ENCODE results near the gene ZPR1.

Gene ZPR1

GRCh38 chr11:116782728-116783127 lies 5.1 kb downstream of the ZPR1 start:
- peak; percentile 19 for DNase-seq (ENCODE audit: low read depth, low spot score)
- in situ Hi-C loops (cut with HindIII; ENCODE audit: low sequenced_read_pairs): no loop called here
- TF ChIP-seq CTCF (IDR thresholded peaks at IDR 0.05; ENCODE audit: low read depth, low read length): no peak
- H3K4me3 ChIP-seq (ENCODE audit: low read depth, low read length): no peak overlapping the region

GRCh38 chr11:116778556-116778955 lies 9.3 kb downstream of the ZPR1 start:
- no peak for DNase-seq (ENCODE audit: low read depth, low spot score)
- in situ Hi-C loops (cut with HindIII; ENCODE audit: low sequenced_read_pairs): no loop called here
- TF ChIP-seq CTCF (IDR thresholded peaks at IDR 0.05; ENCODE audit: low read depth, low read length): no peak
- no peak overlapping the region for H3K4me3 ChIP-seq (ENCODE audit: low read depth, low read length)

- no peak overlapping the region for H3K4me3 ChIP-seq (ENCODE audit: low read depth, low read length)
- DNase-seq (ENCODE audit: low read depth, low spot score): no peak
- in situ Hi-C loops (cut with HindIII; ENCODE audit: low sequenced_read_pairs): no loop called here
- no peak for TF ChIP-seq CTCF (IDR thresholded peaks at IDR 0.05; ENCODE audit: low read depth, low read length)
Measured at GRCh38 chr11:116777056-116777455, 10.8 kb downstream of the ZPR1 start.

- in situ Hi-C loops (cut with HindIII; ENCODE audit: low sequenced_read_pairs): no loop called here
- no peak for DNase-seq (ENCODE audit: low read depth, low spot score)
- TF ChIP-seq CTCF (IDR thresholded peaks at IDR 0.05; ENCODE audit: low read depth, low read length): no peak
- H3K4me3 ChIP-seq (ENCODE audit: low read depth, low read length): no peak overlapping the region
Measured at GRCh38 chr11:116776522-116776984, 11.3 kb downstream of the ZPR1 start.

- in situ Hi-C loops (cut with HindIII; ENCODE audit: low sequenced_read_pairs): no loop called here
- no peak for TF ChIP-seq CTCF (IDR thresholded peaks at IDR 0.05; ENCODE audit: low read depth, low read length)
- no peak for DNase-seq (ENCODE audit: low read depth, low spot score)
- H3K4me3 ChIP-seq (ENCODE audit: low read depth, low read length): no peak overlapping the region
Measured at GRCh38 chr11:116775975-116776374, 11.8 kb downstream of the ZPR1 start.

- DNase-seq (ENCODE audit: low read depth, low spot score): no peak
- in situ Hi-C loops (cut with HindIII; ENCODE audit: low sequenced_read_pairs): no loop called here
- no peak for TF ChIP-seq CTCF (IDR thresholded peaks at IDR 0.05; ENCODE audit: low read depth, low read length)
- no peak overlapping the region for H3K4me3 ChIP-seq (ENCODE audit: low read depth, low read length)
Measured at GRCh38 chr11:116774661-116775060, 13.2 kb downstream of the ZPR1 start.

Data from astrocyte of the spinal cord (primary cell).